Gastrocnemius medialis (tissue), 4 donors: ENCODE measurements around the gene TTLL9. TPM values are rescaled to one million over a fixed set of nuclear protein-coding genes. Genes with fewer than 3 reads are reported as not detected.

Experiments used
- ATAC-seq, 2 donors: fragments of 150-250 bp; one replicate each; pipeline ENCODE4 v1.9.1; 2016
- DNase-seq, 2 donors: peaks; one replicate each; pipeline ENCODE4 v3.0.0-alpha.2; 2019
- H3K27ac ChIP-seq, 4 donors: fragments of 200-600 bp; sonication (generic); 1 replicate in 1 of 4; 2 replicates in 3 of 4; pipeline ENCODE4 v1.5.1; 2016 to 2018; ENCODE audit warnings: mild to moderate bottlenecking in 2 of 4, moderate library complexity in 1 of 4
- H3K27me3 ChIP-seq, 3 donors: fragments of 200-600 bp; sonication (generic) in 2 of 3; 1 replicate in 1 of 3; 2 replicates in 2 of 3; pipeline versions ENCODE4 v1.5.1 to v1.6.0; 2016 to 2019; ENCODE audit warnings: mild to moderate bottlenecking in 1 of 3, moderate library complexity in 1 of 3
- H3K36me3 ChIP-seq, 2 donors: fragments of 200-600 bp; sonication (generic) in 1 of 2; one replicate each; pipeline ENCODE4 v1.5.1; 2017 to 2018
- H3K4me1 ChIP-seq, 2 donors: fragments of 200-600 bp; sonication (generic) in 1 of 2; one replicate each; pipeline ENCODE4 v1.5.1; 2016 to 2017; ENCODE audit warnings: mild to moderate bottlenecking in 2 of 2
- H3K4me3 ChIP-seq, 4 donors: fragments of 200-600 bp; sonication (generic) in 3 of 4; 1 replicate in 1 of 4; 2 replicates in 3 of 4; pipeline ENCODE4 v1.5.1; 2016 to 2019; ENCODE audit warnings: mild to moderate bottlenecking in 2 of 4
- H3K9me3 ChIP-seq, 3 donors: fragments of 200-600 bp; sonication (generic) in 2 of 3; 1 replicate in 1 of 3; 2 replicates in 2 of 3; pipeline ENCODE4 v1.5.1; 2016 to 2019
- CTCF ChIP-seq, 5 experiments: fragments of 450-650 bp in 3 of 5; fragments of 200-600 bp in 2 of 5; sonication (generic) in 2 of 5; IDR thresholded peaks in 4 of 5; conservative IDR thresholded peaks in 1 of 5; 1 replicate in 4 of 5; 2 replicates in 1 of 5; pipeline ENCODE4 v1.5.1; 2016 to 2019; ENCODE audit warnings: antibody characterized with exemption in 5 of 5, mild to moderate bottlenecking in 3 of 5, moderate library complexity in 3 of 5
- POLR2A ChIP-seq, 2 donors: fragments of 450-650 bp; IDR thresholded peaks; one replicate each; pipeline ENCODE4 v1.6.1; 2017; ENCODE audit warnings: antibody characterized with exemption in 2 of 2, mild to moderate bottlenecking in 2 of 2, moderate library complexity in 2 of 2
- in situ Hi-C, 4 donors: fragments of 200-750 bp; cut with MboI; loops; one replicate each; pipeline versions ENCODE4 v1.15.0 to v1.8.0; 2017; ENCODE audit warnings: low sequenced_read_pairs in 4 of 4
- intact Hi-C: fragments of 100-400 bp; cut with DNase I; formaldehyde crosslinking; loops from one replicate; pipeline ENCODE4 v1.15.1; 2023; ENCODE audit warnings: low total_unique reads
- total RNA-seq, 4 donors: library from RNA; depleted of rRNA; stranded (reverse); fragments of >200 nt; gene quantifications; one replicate each; pipeline versions ENCODE4 v1.1.0 to v1.2.3, GENCODE V29; 2016

TTLL9 gene
- total RNA-seq, 4 donors from 2014 or later, result not detected

- Histone ChIP-seq H3K36me3 (no peaks in the 10 kb centered on the region), H3K27ac (peak overlapping the region in 3 of 4 donors; percentile 27 to 52 (median 39)), H3K4me3 (no peak overlapping the region), H3K9me3 (no peaks in the 10 kb centered on the region), H3K4me1 (peaks cover 7 to 20% of the 10 kb centered on the region in 2 donors), H3K27me3 (no peaks in the 10 kb centered on the region)
- DNase-seq, result no peak
- no peak for ATAC-seq
- in situ Hi-C loops (loop anchor here in 1 of 4 donors (25.0 kb wide), 1 partner anchor 104 kb away; the partner anchor contains the start of gene TPX2), intact Hi-C loops (no loop called here)
- TF ChIP-seq CTCF (IDR thresholded peaks at IDR 0.05 in 4 of 5, conservative IDR thresholded peaks at IDR 0.05 in 1 of 5), result no peak
- no peak for TF ChIP-seq POLR2A (IDR thresholded peaks at IDR 0.05)
Measured at GRCh38 chr20:31840906-31841816, 29.3 kb upstream of the TTLL9 start.

DNA sequence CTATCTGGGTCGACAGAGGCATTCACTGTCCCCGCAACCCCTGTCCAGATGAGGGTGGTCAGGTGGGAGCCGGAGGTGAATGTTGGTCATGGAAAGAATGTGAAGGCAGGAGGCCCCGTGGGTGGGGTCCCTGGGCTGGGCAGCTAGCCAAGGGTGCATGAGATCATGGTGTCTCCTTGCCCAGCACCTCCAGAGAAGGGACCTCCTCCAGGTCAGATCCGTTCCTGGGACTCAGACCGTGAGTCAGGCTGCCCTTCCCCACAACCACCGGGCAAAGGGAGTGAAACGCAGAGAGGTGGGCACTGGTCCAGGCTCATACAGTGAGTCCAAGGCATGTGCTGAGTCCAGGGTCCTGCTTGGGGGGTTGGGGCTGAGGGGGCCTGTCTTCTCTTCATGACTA, 28.5 kb upstream of the TTLL9 start:
- TF ChIP-seq CTCF (IDR thresholded peaks at IDR 0.05 in 4 of 5, conservative IDR thresholded peaks at IDR 0.05 in 1 of 5) (no peak), POLR2A (IDR thresholded peaks at IDR 0.05) (no peak)
- in situ Hi-C loops, result loop anchor here in 1 of 4 donors (25.0 kb wide), 1 partner anchor 105 kb away; the partner anchor contains the start of gene TPX2
- ATAC-seq (no peak), DNase-seq (no peak)
- no peak overlapping the region for H3K4me3 ChIP-seq
- H3K4me1 ChIP-seq, result peaks cover 0 to 16% of the 10 kb centered on the region in 2 donors
- intact Hi-C loops, result no loop called here
- H3K9me3 ChIP-seq, result no peaks in the 10 kb centered on the region
- H3K36me3 ChIP-seq, result no peaks in the 10 kb centered on the region
- H3K27me3 ChIP-seq, result no peaks in the 10 kb centered on the region
- peak overlapping the region in 3 of 4 donors; percentile 27 to 52 (median 39) for H3K27ac ChIP-seq

- peak overlapping the region in 1 of 4 donors; percentile 6 for H3K4me3 ChIP-seq
- H3K27ac ChIP-seq, result peak overlapping the region; percentile 39 to 63 (median 50)
- H3K4me1 ChIP-seq, result peaks cover 0 to 11% of the 10 kb centered on the region in 2 donors
- no peak for TF ChIP-seq POLR2A (IDR thresholded peaks at IDR 0.05)
- no peak for TF ChIP-seq CTCF (IDR thresholded peaks at IDR 0.05 in 4 of 5, conservative IDR thresholded peaks at IDR 0.05 in 1 of 5)
- no peaks in the 10 kb centered on the region for H3K36me3 ChIP-seq
- no peak for ATAC-seq
- H3K27me3 ChIP-seq, result no peaks in the 10 kb centered on the region
- in situ Hi-C loops (loop anchor here in 1 of 4 donors (25.0 kb wide), 1 partner anchor 105 kb away; the partner anchor contains the start of gene TPX2), intact Hi-C loops (no loop called here)
- no peaks in the 10 kb centered on the region for H3K9me3 ChIP-seq
- no peak for DNase-seq
Measured at GRCh38 chr20:31842471-31843157, 27.8 kb upstream of the TTLL9 start.

- ATAC-seq (no peak), DNase-seq (no peak)
- TF ChIP-seq POLR2A (IDR thresholded peaks at IDR 0.05) (no peak), CTCF (IDR thresholded peaks at IDR 0.05 in 4 of 5, conservative IDR thresholded peaks at IDR 0.05 in 1 of 5) (no peak)
- Histone ChIP-seq H3K4me3 (no peak overlapping the region), H3K36me3 (no peaks in the 10 kb centered on the region), H3K27me3 (no peaks in the 10 kb centered on the region), H3K9me3 (no peaks in the 10 kb centered on the region), H3K4me1 (peaks cover 0 to 11% of the 10 kb centered on the region in 2 donors), H3K27ac (peak overlapping the region; percentile 31 to 63 (median 50))
- in situ Hi-C loops (loop anchor here in 1 of 4 donors (25.0 kb wide), 1 partner anchor 106 kb away; the partner anchor contains the start of gene TPX2), intact Hi-C loops (no loop called here)
Measured at GRCh38 chr20:31843288-31843687, 27.1 kb upstream of the TTLL9 start.
